H9 (cell line): Measurements from ENCODE around the gene OR2A5. TPM values are rescaled to one million over a fixed set of nuclear protein-coding genes. Genes with fewer than 3 reads are reported as not detected.

Experiments used
- DNase-seq: peaks from one replicate; pipeline ENCODE4 v3.0.0-alpha.2; 2017
- H2AFZ ChIP-seq: one replicate; pipeline ENCODE4 v1.6.1; 2013; ENCODE audit warnings: mild to moderate bottlenecking, low read length, control low read depth, moderate library complexity
- H2AK5ac ChIP-seq: 2 replicates; pipeline ENCODE4 v1.6.1; 2013; ENCODE audit warnings: low read length, control low read depth, mixed read lengths; ENCODE audit not compliant: insufficient read length
- H2BK120ac ChIP-seq: one replicate; pipeline ENCODE4 v1.6.1; 2013; ENCODE audit warnings: low read depth, mild to moderate bottlenecking, low read length, control low read depth, inconsistent platforms; ENCODE audit not compliant: poor library complexity, severe bottlenecking
- H2BK12ac ChIP-seq: 2 replicates; pipeline ENCODE4 v1.6.1; 2013; ENCODE audit warnings: low read length, control low read depth, mixed read lengths, low read depth; ENCODE audit not compliant: insufficient read length
- H2BK15ac ChIP-seq: 2 replicates; pipeline ENCODE4 v1.6.1; 2013; ENCODE audit warnings: low read depth, low read length, control low read depth
- H2BK20ac ChIP-seq: one replicate; pipeline ENCODE4 v1.6.1; 2013; ENCODE audit warnings: low read depth, mild to moderate bottlenecking, low read length, control low read depth, inconsistent platforms; ENCODE audit not compliant: poor library complexity, severe bottlenecking
- H2BK5ac ChIP-seq: 2 replicates; pipeline ENCODE4 v1.6.1; 2013; ENCODE audit warnings: low read length, control low read depth, mixed read lengths; ENCODE audit not compliant: insufficient read length
- H3K14ac ChIP-seq: 2 replicates; pipeline ENCODE4 v1.6.1; 2013; ENCODE audit warnings: low read length, control low read depth; ENCODE audit not compliant: insufficient read depth
- H3K18ac ChIP-seq: 2 replicates; pipeline ENCODE4 v1.6.1; 2013; ENCODE audit warnings: low read depth, mild to moderate bottlenecking, mixed read lengths, low read length, control low read depth; ENCODE audit not compliant: insufficient read length
- H3K23ac ChIP-seq: 2 replicates; pipeline ENCODE4 v1.6.1; 2013; ENCODE audit warnings: low read length, control low read depth, mixed read lengths, low read depth; ENCODE audit not compliant: insufficient read length
- H3K23me2 ChIP-seq: 2 replicates; pipeline ENCODE4 v1.6.1; 2013; ENCODE audit warnings: low read depth, mild to moderate bottlenecking, mixed read lengths, low read length, control low read depth; ENCODE audit not compliant: insufficient read length, poor library complexity, severe bottlenecking
- H3K27ac ChIP-seq: 2 replicates; pipeline ENCODE4 v1.5.1; 2013; ENCODE audit warnings: low read length, control low read depth, mixed read lengths, low read depth; ENCODE audit not compliant: insufficient read length
- H3K27me3 ChIP-seq: 2 replicates; pipeline ENCODE4 v1.6.1; 2013; ENCODE audit warnings: low read length, control low read depth, inconsistent platforms; ENCODE audit not compliant: insufficient read depth
- H3K4ac ChIP-seq: 2 replicates; pipeline ENCODE4 v1.6.1; 2013; ENCODE audit warnings: low read depth, mild to moderate bottlenecking, control low read depth, inconsistent platforms, low read length, moderate library complexity
- H3K4me1 ChIP-seq: 2 replicates; pipeline ENCODE4 v1.6.1; 2013; ENCODE audit warnings: low read length, control low read depth, inconsistent platforms; ENCODE audit not compliant: insufficient read depth
- H3K4me2 ChIP-seq: 2 replicates; pipeline ENCODE4 v1.6.1; 2013; ENCODE audit warnings: low read length, control low read depth, mixed read lengths; ENCODE audit not compliant: insufficient read length, insufficient read depth
- H3K56ac ChIP-seq: 2 replicates; pipeline ENCODE4 v1.6.1; 2013; ENCODE audit warnings: low read depth, mild to moderate bottlenecking, mixed read lengths, low read length, control low read depth; ENCODE audit not compliant: insufficient read length
- H3K79me1 ChIP-seq: 2 replicates; pipeline ENCODE4 v1.6.1; 2013; ENCODE audit warnings: low read depth, mild to moderate bottlenecking, moderate library complexity, low read length, control low read depth, inconsistent platforms; ENCODE audit not compliant: insufficient read depth, poor library complexity, severe bottlenecking
- H3K79me2 ChIP-seq: 2 replicates; pipeline ENCODE4 v1.6.1; 2013; ENCODE audit warnings: low read length, control low read depth, inconsistent platforms; ENCODE audit not compliant: insufficient read depth
- H3K9ac ChIP-seq: 2 replicates; pipeline ENCODE4 v1.6.1; 2013; ENCODE audit warnings: low read length, control low read depth, mixed read lengths; ENCODE audit not compliant: insufficient read length; ENCODE audit errors: extremely low read depth
- H3K9me3 ChIP-seq: one replicate; pipeline ENCODE4 v1.6.1; 2013; ENCODE audit warnings: low read depth, low read length, inconsistent platforms; ENCODE audit not compliant: control insufficient read depth
- H3T11ph ChIP-seq: one replicate; pipeline ENCODE4 v1.6.1; 2013; ENCODE audit warnings: mild to moderate bottlenecking, low read length, control low read depth, inconsistent platforms
- H4K20me1 ChIP-seq: one replicate; pipeline ENCODE4 v1.6.1; 2013; ENCODE audit not compliant: control insufficient read depth, insufficient read length, insufficient read depth
- H4K5ac ChIP-seq: 2 replicates; pipeline ENCODE4 v1.6.1; 2013; ENCODE audit warnings: low read depth, mild to moderate bottlenecking, mixed read lengths, low read length, control low read depth; ENCODE audit not compliant: insufficient read length
- H4K8ac ChIP-seq: replicated peaks from 2 replicates; pipeline ENCODE4 v1.6.1; 2013; ENCODE audit warnings: low read length, control low read depth, mixed read lengths, low read depth; ENCODE audit not compliant: insufficient read length
- H4K91ac ChIP-seq: 2 replicates; pipeline ENCODE4 v1.6.1; 2013; ENCODE audit warnings: low read depth, mild to moderate bottlenecking, moderate library complexity, mixed read lengths, low read length, control low read depth; ENCODE audit not compliant: insufficient read length
- H3K27ac Mint-ChIP-seq, 3 experiments: 2 replicates in 2 of 3; 3 replicates in 1 of 3; pipeline ENCODE4 v1.8.0; 2020 to 2021; ENCODE audit warnings: mixed read lengths in 3 of 3, mild to moderate bottlenecking in 1 of 3, moderate library complexity in 1 of 3
- H3K27me3 Mint-ChIP-seq: 2 replicates; pipeline ENCODE4 v1.8.0; 2021; ENCODE audit warnings: low read depth, mild to moderate bottlenecking, moderate library complexity, mixed read lengths
- H3K36me3 Mint-ChIP-seq, 3 experiments: 2 replicates in 2 of 3; 3 replicates in 1 of 3; pipeline ENCODE4 v1.8.0; 2020 to 2021; ENCODE audit warnings: low read depth in 3 of 3, mixed read lengths in 3 of 3; ENCODE audit not compliant: insufficient read depth in 1 of 3
- H3K4me1 Mint-ChIP-seq, 2 experiments: 2 replicates each; pipeline ENCODE4 v1.8.0; 2020; ENCODE audit warnings: mixed read lengths in 2 of 2
- H3K4me3 Mint-ChIP-seq, 2 experiments: 2 replicates in 1 of 2; 3 replicates in 1 of 2; pipeline ENCODE4 v1.8.0; 2020 to 2021; ENCODE audit warnings: mild to moderate bottlenecking in 2 of 2, mixed read lengths in 2 of 2, moderate library complexity in 1 of 2
- H3K9me3 Mint-ChIP-seq, 2 experiments: 2 replicates in 1 of 2; 3 replicates in 1 of 2; pipeline ENCODE4 v1.8.0; 2020; ENCODE audit warnings: mild to moderate bottlenecking in 2 of 2, mixed read lengths in 2 of 2, moderate library complexity in 1 of 2
- WGBS: extraction: QIAGEN DNeasy Blood & Tissue Kit; methylation state at CpG from one replicate; pipeline ENCODE4 v1.1.7; 2013; ENCODE audit warnings: missing lambda C conversion rate, low lambda C conversion rate, mixed read lengths; ENCODE audit not compliant: insufficient read length; ENCODE audit errors: extremely low coverage; 5-methylcytosine and 5-hydroxymethylcytosine counted together
- total RNA-seq: library from RNA; stranded (reverse); gene quantifications from 2 replicates; pipeline ENCODE4 v1.2.1, GENCODE V29; 2021
- TF ChIP-seq, protein P1 (sequence below): fragments of 200-600 bp; sonication (generic); conservative IDR thresholded peaks from 3 replicates; pipeline ENCODE4 v1.8.0; 2021; ENCODE audit warnings: antibody characterized with exemption, mild to moderate bottlenecking

OR2A5 gene
- total RNA-seq, 1 experiment from 2014 or later = not detected

DNA sequence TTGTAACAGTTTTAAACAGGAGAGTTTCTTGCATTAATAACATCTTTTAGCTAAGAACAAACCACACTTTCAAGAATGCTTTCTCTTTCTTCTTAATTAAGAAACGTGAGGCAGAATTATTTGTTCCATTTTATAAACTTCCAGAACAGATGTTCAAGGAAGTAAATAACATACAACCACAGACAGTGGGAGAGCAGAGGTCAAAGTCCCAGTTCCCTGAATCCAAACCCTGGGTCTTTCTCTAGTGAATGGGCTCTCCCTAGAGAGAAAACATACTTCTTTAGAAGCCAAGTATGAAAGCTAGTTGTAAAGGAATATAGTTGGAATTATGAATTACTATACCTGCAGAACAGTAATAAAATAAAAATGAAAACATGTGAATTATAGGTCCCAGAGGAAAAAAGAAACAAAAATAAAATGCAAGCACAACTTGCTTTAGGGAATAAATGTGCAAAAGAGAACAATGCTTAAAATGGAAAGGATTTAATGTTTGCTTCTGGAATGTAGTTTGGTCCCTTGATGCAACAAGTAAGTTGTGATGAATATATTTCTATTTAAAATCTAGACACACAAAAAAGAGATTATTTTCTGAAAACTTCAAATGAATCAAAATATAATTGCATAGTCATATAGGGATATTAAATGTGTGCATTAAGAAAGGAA lies 42.6 kb upstream of the OR2A5 start:
- H3K23me2 ChIP-seq = no peaks in the 10 kb centered on the region
- no peak overlapping the region for H3K23ac ChIP-seq
- H3K27ac ChIP-seq = no peak overlapping the region
- Mint-ChIP-seq H3K27me3 (peaks cover 3% of the 10 kb centered on the region), H3K9me3 (peaks cover 28 to 33% of the 10 kb centered on the region in 2 experiments), H3K4me1 (no peaks in the 10 kb centered on the region), H3K36me3 (peaks cover 12 to 22% (median 18%) of the 10 kb centered on the region in 3 experiments), H3K4me3 (no peak overlapping the region), H3K27ac (no peak overlapping the region)
- H2AK5ac ChIP-seq = no peak overlapping the region
- H3K79me2 ChIP-seq = no peaks in the 10 kb centered on the region
- TF ChIP-seq, protein P1, sequence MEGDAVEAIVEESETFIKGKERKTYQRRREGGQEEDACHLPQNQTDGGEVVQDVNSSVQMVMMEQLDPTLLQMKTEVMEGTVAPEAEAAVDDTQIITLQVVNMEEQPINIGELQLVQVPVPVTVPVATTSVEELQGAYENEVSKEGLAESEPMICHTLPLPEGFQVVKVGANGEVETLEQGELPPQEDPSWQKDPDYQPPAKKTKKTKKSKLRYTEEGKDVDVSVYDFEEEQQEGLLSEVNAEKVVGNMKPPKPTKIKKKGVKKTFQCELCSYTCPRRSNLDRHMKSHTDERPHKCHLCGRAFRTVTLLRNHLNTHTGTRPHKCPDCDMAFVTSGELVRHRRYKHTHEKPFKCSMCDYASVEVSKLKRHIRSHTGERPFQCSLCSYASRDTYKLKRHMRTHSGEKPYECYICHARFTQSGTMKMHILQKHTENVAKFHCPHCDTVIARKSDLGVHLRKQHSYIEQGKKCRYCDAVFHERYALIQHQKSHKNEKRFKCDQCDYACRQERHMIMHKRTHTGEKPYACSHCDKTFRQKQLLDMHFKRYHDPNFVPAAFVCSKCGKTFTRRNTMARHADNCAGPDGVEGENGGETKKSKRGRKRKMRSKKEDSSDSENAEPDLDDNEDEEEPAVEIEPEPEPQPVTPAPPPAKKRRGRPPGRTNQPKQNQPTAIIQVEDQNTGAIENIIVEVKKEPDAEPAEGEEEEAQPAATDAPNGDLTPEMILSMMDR = no peak
- H3K9me3 ChIP-seq = peaks cover 12% of the 10 kb centered on the region
- H2BK20ac ChIP-seq = no peak overlapping the region
- no peak overlapping the region for H3K4ac ChIP-seq
- no peak for DNase-seq
- H2BK5ac ChIP-seq = no peak overlapping the region
- no peaks in the 10 kb centered on the region for H3K79me1 ChIP-seq
- H2AFZ ChIP-seq = no peak overlapping the region
- no peaks in the 10 kb centered on the region for H4K20me1 ChIP-seq
- H4K5ac ChIP-seq = no peak overlapping the region
- no peaks in the 10 kb centered on the region for H3K4me1 ChIP-seq
- H2BK15ac ChIP-seq = no peak overlapping the region
- no peak overlapping the region for H2BK12ac ChIP-seq
- H4K91ac ChIP-seq = no peak overlapping the region
- H2BK120ac ChIP-seq = no peak overlapping the region
- no peak overlapping the region for H3K9ac ChIP-seq
- no CpG with 5 or more reads among the region's 1 CpG for WGBS
- H3K27me3 ChIP-seq = no peaks in the 10 kb centered on the region
- no peak overlapping the region for H3K18ac ChIP-seq
- H3K14ac ChIP-seq = no peak overlapping the region
- H4K8ac ChIP-seq = no peak overlapping the region
- no peak overlapping the region for H3K4me2 ChIP-seq
- no peak overlapping the region for H3K56ac ChIP-seq
- no peak overlapping the region for H3T11ph ChIP-seq
